HG02852 (cell line): Measurements from ENCODE around the gene VPS33B.
A peak's percentile ranks its signal among the peaks of the same experiment; 100 is the strongest.
"Not testable (repeated sequence)": the region's sequence is repeated elsewhere in the genome, so short reads cannot be mapped to it uniquely, and the experiment has no call there.

Source experiments
- ATAC-seq: cut with Tn5 transposase; IDR thresholded peaks from one replicate; pipeline ENCODE4 v1.9.1; 2021; ENCODE audit warnings: mild to moderate bottlenecking, moderate library complexity; ENCODE audit not compliant: unreplicated experiment

VPS33B gene

GRCh38 chr15:91032919-91033803 lies 10.8 kb upstream of the VPS33B start:
- ATAC-seq, result no peak

- no peak for ATAC-seq
These were observed 9.4 kb upstream of the VPS33B start for GRCh38 chr15:91031796-91032195.

- ATAC-seq, result no peak
These were observed 5.3 kb upstream of the VPS33B start for GRCh38 chr15:91027677-91028076.

GRCh38 chr15:91023720-91024119 lies 1.3 kb upstream of the VPS33B start:
- no peak for ATAC-seq

- peak; percentile 10 for ATAC-seq
These were observed 387 bp upstream of the VPS33B start for GRCh38 chr15:91022832-91023129.

- no peak for ATAC-seq
These were observed 799 bp downstream of the VPS33B start for GRCh38 chr15:91021516-91022074.

- ATAC-seq, result no peak
These were observed 4.2 kb downstream of the VPS33B start for GRCh38 chr15:91018158-91018557.

GRCh38 chr15:91017716-91018115 lies 4.7 kb downstream of the VPS33B start:
- no peak for ATAC-seq

- not testable (repeated sequence) for ATAC-seq
These were observed 8.7 kb downstream of the VPS33B start for GRCh38 chr15:91013701-91014100.

GRCh38 chr15:91007266-91007665 lies 15.1 kb downstream of the VPS33B start:
- ATAC-seq, result no peak

GRCh38 chr15:91001209-91001608 lies 21.2 kb downstream of the VPS33B start:
- ATAC-seq, result no peak

GRCh38 chr15:90998737-90999136 lies 23.7 kb downstream of the VPS33B start:
- no peak for ATAC-seq

GRCh38 chr15:90994417-90995311 lies 27.7 kb downstream of the VPS33B start, which contains the start of gene PRC1:
Gene PRC1, minus strand, starts transcription at chr15:90994535. Its CDS starts 118 bp downstream, at chr15:90994417.
- ATAC-seq, result peak; percentile 90

GRCh38 chr15:90994059-90994416 lies 28.4 kb downstream of the VPS33B start:
- ATAC-seq, result peak; percentile 12

GRCh38 chr15:90991587-90992285 lies 30.7 kb downstream of the VPS33B start:
- ATAC-seq, result no peak

- no peak for ATAC-seq
These were observed 31.9 kb downstream of the VPS33B start for GRCh38 chr15:90990446-90990845.

- no peak for ATAC-seq
These were observed 33.2 kb downstream of the VPS33B start for GRCh38 chr15:90989040-90989768.

GRCh38 chr15:90988296-90988695 lies 34.1 kb downstream of the VPS33B start:
- ATAC-seq, result no peak

- ATAC-seq, result no peak
These were observed 34.7 kb downstream of the VPS33B start for GRCh38 chr15:90987561-90988141.
